IMR-90 (cell line): ENCODE data around the gene CDKN2B-AS1. TPM values are rescaled to one million over a fixed set of nuclear protein-coding genes. Genes with fewer than 3 reads are reported as not detected.

Experiments used
- ATAC-seq: fragments of 200-7000 bp; cut with Tn5 transposase; 2 replicates; pipeline ENCODE4 v1.9.1; 2020; ENCODE audit warnings: low read depth, mild to moderate bottlenecking, moderate library complexity
- BruUV-seq: library from RNA; stranded (reverse); fragments of 400-500 nt; replicated peaks from 2 replicates; lab custom pipeline; 2021; lab: Mats Ljungman, UMichigan
- CTCF ChIA-PET: fragments of 300-600 bp; formaldehyde crosslinking; extraction: SDS; loops from one replicate; lab custom pipeline; 2021; ENCODE audit warnings: antibody characterized with exemption; lab: Yijun Ruan, JAX
- POLR2A ChIA-PET: fragments of 300-600 bp; sonication (Branson Sonifier 250); formaldehyde crosslinking; loops from one replicate; lab custom pipeline; 2022; ENCODE audit warnings: antibody characterized with exemption; ENCODE audit not compliant: unreplicated experiment; lab: Charles Lee
- DNase-seq: peaks from one replicate; pipeline ENCODE4 v3.0.0; 2013
- H2AFZ ChIP-seq: replicated peaks from 2 replicates; pipeline ENCODE3; 2013; ENCODE audit warnings: low read length, mild to moderate bottlenecking; ENCODE audit not compliant: poor library complexity
- H2AK5ac ChIP-seq: 2 replicates; pipeline ENCODE4 v1.6.1; 2013; ENCODE audit warnings: low read depth, low read length, inconsistent platforms
- H2AK9ac ChIP-seq: replicated peaks from 2 replicates; pipeline ENCODE3; 2013; ENCODE audit warnings: mild to moderate bottlenecking, low read depth, low read length, moderate library complexity; ENCODE audit not compliant: poor library complexity
- H2BK120ac ChIP-seq: 2 replicates; pipeline ENCODE4 v1.6.1; 2013; ENCODE audit warnings: low read depth, low read length, inconsistent platforms
- H2BK15ac ChIP-seq: 3 replicates; pipeline ENCODE4 v1.6.1; 2013; ENCODE audit warnings: low read depth, low read length, inconsistent platforms
- H2BK20ac ChIP-seq: 2 replicates; pipeline ENCODE4 v1.6.1; 2013; ENCODE audit warnings: low read depth, mild to moderate bottlenecking, inconsistent platforms, low read length, moderate library complexity
- H2BK5ac ChIP-seq: 2 replicates; pipeline ENCODE4 v1.6.1; 2013; ENCODE audit warnings: mild to moderate bottlenecking, low read depth, low read length, inconsistent platforms; ENCODE audit not compliant: poor library complexity, severe bottlenecking
- H3K14ac ChIP-seq: replicated peaks from 2 replicates; pipeline ENCODE4 v1.6.1; 2013; ENCODE audit warnings: low read depth, low read length, inconsistent platforms
- H3K18ac ChIP-seq: 2 replicates; pipeline ENCODE4 v1.6.1; 2013; ENCODE audit warnings: low read depth, low read length, control low read depth
- H3K23ac ChIP-seq: 2 replicates; pipeline ENCODE4 v1.6.1; 2013; ENCODE audit warnings: low read depth, low read length, inconsistent platforms
- H3K27ac ChIP-seq: 2 replicates; pipeline ENCODE4 v1.5.1; 2013; ENCODE audit warnings: mild to moderate bottlenecking, control low read depth, low read length; ENCODE audit not compliant: insufficient read depth
- H3K27me3 ChIP-seq: 2 replicates; pipeline ENCODE4 v1.6.1; 2013; ENCODE audit warnings: low read length; ENCODE audit not compliant: control insufficient read depth, insufficient read depth
- H3K36me3 ChIP-seq: 2 replicates; pipeline ENCODE4 v1.6.1; 2013; ENCODE audit warnings: low read length, mixed read lengths; ENCODE audit not compliant: control insufficient read depth, insufficient read depth
- H3K4ac ChIP-seq: 2 replicates; pipeline ENCODE4 v1.6.1; 2013; ENCODE audit warnings: low read depth, low read length, inconsistent platforms
- H3K4me1 ChIP-seq: 2 replicates; pipeline ENCODE4 v1.6.1; 2013; ENCODE audit warnings: low read length, mixed read lengths; ENCODE audit not compliant: control insufficient read depth, insufficient read depth
- H3K4me2 ChIP-seq: 2 replicates; pipeline ENCODE4 v1.6.1; 2013; ENCODE audit warnings: low read depth, mild to moderate bottlenecking, control low read depth, low read length, moderate library complexity
- H3K4me3 ChIP-seq: 2 replicates; pipeline ENCODE4 v1.5.1; 2013; ENCODE audit warnings: low read depth, mild to moderate bottlenecking, control low read depth, low read length, moderate library complexity; ENCODE audit not compliant: insufficient read depth
- H3K56ac ChIP-seq: 2 replicates; pipeline ENCODE4 v1.6.1; 2013; ENCODE audit warnings: low read length, inconsistent platforms; ENCODE audit not compliant: insufficient read depth; ENCODE audit errors: extremely low read depth
- H3K79me1 ChIP-seq, 2 experiments: 2 replicates each; pipeline ENCODE4 v1.6.1; 2013; ENCODE audit warnings: low read length in 2 of 2, inconsistent platforms in 1 of 2, low read depth in 1 of 2
- H3K9ac ChIP-seq: 2 replicates; pipeline ENCODE4 v1.6.1; 2013; ENCODE audit warnings: low read depth, low read length, control low read depth
- H3K9me1 ChIP-seq: 2 replicates; pipeline ENCODE4 v1.6.1; 2013; ENCODE audit warnings: low read length, inconsistent platforms; ENCODE audit not compliant: insufficient read depth
- H3K9me3 ChIP-seq: 2 replicates; pipeline ENCODE4 v1.6.1; 2013; ENCODE audit warnings: low read length; ENCODE audit not compliant: control insufficient read depth, insufficient read depth
- H4K20me1 ChIP-seq: 2 replicates; pipeline ENCODE4 v1.6.1; 2013; ENCODE audit warnings: low read length, inconsistent platforms; ENCODE audit not compliant: insufficient read depth
- H4K5ac ChIP-seq: 2 replicates; pipeline ENCODE4 v1.6.1; 2013; ENCODE audit warnings: mild to moderate bottlenecking, low read depth, low read length, control low read depth
- H4K8ac ChIP-seq, 2 experiments: 2 replicates each; pipeline ENCODE4 v1.6.1; 2013; ENCODE audit warnings: low read depth in 2 of 2, low read length in 2 of 2, control low read depth in 1 of 2, inconsistent platforms in 1 of 2
- H4K91ac ChIP-seq: 2 replicates; pipeline ENCODE4 v1.6.1; 2013; ENCODE audit warnings: low read depth, low read length, inconsistent platforms; ENCODE audit not compliant: insufficient read depth
- BHLHE40 ChIP-seq: fragments of 150-350 bp; IDR thresholded peaks from 2 replicates; pipeline ENCODE4 v1.6.1; 2016; ENCODE audit warnings: mild to moderate bottlenecking, low read depth, low read length
- CEBPB ChIP-seq: IDR thresholded peaks from 2 replicates; pipeline ENCODE4 v1.6.1; 2012; ENCODE audit warnings: low read depth, low read length, improper control_type of control experiment
- MAFK ChIP-seq: IDR thresholded peaks from 2 replicates; pipeline ENCODE4 v1.6.1; 2012; ENCODE audit warnings: low read depth, low read length, improper control_type of control experiment
- NFE2L2 ChIP-seq: fragments of 150-350 bp; IDR thresholded peaks from 2 replicates; pipeline ENCODE4 v1.6.1; 2016; ENCODE audit warnings: low read depth, mild to moderate bottlenecking, low read length
- SMC3 ChIP-seq: fragments of 150-350 bp; IDR thresholded peaks from 2 replicates; pipeline ENCODE4 v1.6.1; 2016; ENCODE audit warnings: low read depth, mild to moderate bottlenecking, antibody characterized with exemption, low read length, moderate library complexity
- WGBS, 2 experiments: methylation state at CpG; one replicate each; pipeline versions ENCODE4 v1.1.5 to v1.1.7; 2013; ENCODE audit warnings: missing lambda C conversion rate in 2 of 2; ENCODE audit not compliant: insufficient read length in 1 of 2; ENCODE audit errors: extremely low coverage in 2 of 2; 5-methylcytosine and 5-hydroxymethylcytosine counted together
- dilution Hi-C: fragments of 300-500 bp; cut with HindIII; formaldehyde crosslinking; loops from one replicate; pipeline ENCODE4 v1.14.3; 2018; ENCODE audit warnings: low sequenced_read_pairs; ENCODE audit not compliant: unreplicated experiment
- in situ Hi-C: fragments of 300-500 bp; cut with MboI; formaldehyde crosslinking; loops from 3 replicates; pipeline ENCODE4 v1.14.3; 2019; ENCODE audit warnings: low sequenced_read_pairs, inconsistent platforms, mixed read lengths
- intact Hi-C: fragments of 100-400 bp; cut with micrococcal nuclease; formaldehyde crosslinking; loops from 2 replicates; pipeline ENCODE4 v1.10.0; 2022
- microRNA-seq, 2 experiments: library from miRNA; stranded (forward) in 1 of 2; unstranded in 1 of 2; fragments of 10-50 nt in 1 of 2; fragments of <30 nt in 1 of 2; gene quantifications in 1 of 2; microRNA quantifications in 1 of 2; one replicate each; pipeline versions ENCODE3 to v1.1.0; 2013 to 2020; ENCODE audit not compliant: insufficient read depth in 1 of 2, insufficient read length in 1 of 2, unreplicated experiment in 1 of 2
- polyA plus RNA-seq, 3 experiments: library from polyadenylated mRNA; depleted of rRNA; stranded (reverse); fragments of >200 nt; gene quantifications; 2 replicates each; pipeline ENCODE4 v1.2.3, GENCODE V29; 2012; ENCODE audit warnings: low replicate concordance in 1 of 3
- small RNA-seq, 5 experiments: library from RNA; depleted of rRNA; stranded (forward); fragments of <200 nt; gene quantifications; one replicate each; pipeline ENCODE3, GENCODE V24; 2012
- total RNA-seq: library from RNA; depleted of rRNA; stranded (reverse); fragments of >200 nt; gene quantifications from 2 replicates; pipeline ENCODE4 v1.2.3, GENCODE V29; 2012; rRNA removed

CDKN2B-AS1 gene
- total and polyA plus RNA-seq, 2 of the 4 experiments (the other 2 are of a cell fraction), result 1.0 to 1.1 TPM

DNA sequence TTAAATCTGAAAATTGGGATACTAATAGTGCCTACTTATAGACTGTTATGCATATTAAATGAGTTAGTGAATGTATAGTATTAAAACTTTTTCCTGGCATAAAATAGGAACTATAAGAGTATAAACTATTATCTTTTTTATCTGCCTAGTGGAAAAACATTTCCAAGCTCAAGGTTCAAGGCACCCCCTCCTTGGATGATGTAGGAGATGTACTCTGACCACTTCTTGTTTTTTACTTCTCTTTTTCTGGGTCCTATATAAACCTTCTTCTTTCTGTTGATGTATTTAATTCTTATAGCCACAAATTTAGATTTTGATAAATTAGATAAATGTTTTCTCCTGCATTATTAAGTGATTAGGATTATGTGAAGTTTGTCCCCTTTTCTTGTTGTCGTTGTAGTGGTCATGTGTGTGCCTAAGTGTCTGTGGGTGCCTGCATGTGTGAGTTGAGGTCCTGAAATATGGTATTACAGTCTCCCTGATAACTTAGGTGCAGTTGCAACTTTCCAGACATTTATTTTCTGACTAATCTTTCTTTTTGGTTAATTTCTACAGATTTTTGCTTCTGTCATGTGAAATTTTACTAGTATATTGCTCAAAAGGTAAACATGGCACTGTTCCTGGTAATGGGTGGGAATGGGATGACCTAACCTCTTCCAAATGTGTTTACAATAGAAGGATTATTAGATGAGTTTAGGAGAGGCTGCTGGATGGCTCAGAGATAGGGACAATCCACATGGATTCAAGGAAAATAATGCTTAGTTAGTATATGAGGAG, 175.3 kb downstream of the CDKN2B-AS1 start:
- no peaks in the 10 kb centered on the region for H3K79me1 ChIP-seq
- H3K56ac ChIP-seq, result no peak overlapping the region
- H3K4me2 ChIP-seq, result peak overlapping the region; percentile 39; the same call in 1 of the 2 replicates
- H3K18ac ChIP-seq, result peak overlapping the region; percentile 42; the same call in 1 of the 2 replicates
- ChIA-PET CTCF (no interaction called here), POLR2A (no interaction called here)
- no peak overlapping the region for H3K9ac ChIP-seq
- H3K9me3 ChIP-seq, result no peaks in the 10 kb centered on the region
- TF ChIP-seq SMC3, result no peak
- no peak for TF ChIP-seq BHLHE40
- TF ChIP-seq NFE2L2, result no peak
- peak; percentile 88 for TF ChIP-seq CEBPB
- 0 out of 2 replicates have a peak, but pooled peaks have one; percentile 0 for TF ChIP-seq MAFK
- H2BK15ac ChIP-seq, result no peak overlapping the region; the same call in 2 of the 3 replicates
- no peak overlapping the region for H3K23ac ChIP-seq
- WGBS, 2 experiments, result no CpG with 5 or more reads among the region's 1 CpG
- H3K27me3 ChIP-seq, result no peaks in the 10 kb centered on the region
- DNase-seq (peak; percentile 89), ATAC-seq (peak; percentile 85)
- no peak overlapping the region for H2BK20ac ChIP-seq
- no peak overlapping the region for H3K14ac ChIP-seq
- H4K20me1 ChIP-seq, result no peaks in the 10 kb centered on the region
- H3K4me1 ChIP-seq, result peaks cover 9% of the 10 kb centered on the region
- no peak overlapping the region for H4K5ac ChIP-seq
- no peaks in the 10 kb centered on the region for H3K36me3 ChIP-seq
- in situ Hi-C loops, result no loop called here
- H3K27ac ChIP-seq, result 0 out of 2 replicates have a peak overlapping the region, but pooled peaks have one; percentile 57
- no peak overlapping the region for H2BK5ac ChIP-seq
- 0 out of 2 replicates have a peak, but pooled peaks cover 3% of the 10 kb centered on the region for H3K9me1 ChIP-seq
- no peak overlapping the region for H2BK120ac ChIP-seq
- no peak overlapping the region for H2AK9ac ChIP-seq
- intact Hi-C loops, result loop anchor here (2.0 to 5.0 kb wide), 2 partner anchors 37 to 67 kb away; no protein-coding TSS in a partner anchor
- 0 out of 2 replicates have a peak overlapping the region, but pooled peaks have one; percentile 8 for H3K4ac ChIP-seq
- H4K91ac ChIP-seq, result no peak overlapping the region
- dilution Hi-C loops, result no loop called here
- H2AK5ac ChIP-seq, result peak overlapping the region; percentile 92
- H2AFZ ChIP-seq, result no peak overlapping the region
- BruUV-seq, result no TSS peak
- H4K8ac ChIP-seq, result no peak overlapping the region; a peak in 1 of 4 replicates
- no peak overlapping the region for H3K4me3 ChIP-seq

Small RNAs within 50 kb of the gene (microRNA-seq; reads per million reads assigned to microRNA genes)
- gene RF01909 (ENCODE audit: insufficient read depth, insufficient read length) (not detected), gene RF02045 (ENCODE audit: insufficient read depth, insufficient read length) (not detected)

Small RNAs within 50 kb of the gene (small RNA-seq; reads per million reads assigned to genes)
- gene RF01909, result 0 reads per million in 5 experiments
- gene RF02045, result 0 reads per million in 5 experiments

Other genes with a start within 250 kb of the CDKN2B-AS1 start
- 33.6 and 50.9 TPM in 2 replicates for gene MTAP, start 192.2 kb upstream of the CDKN2B-AS1 start, total RNA-seq
- gene MTAP, start 192.2 kb upstream of the CDKN2B-AS1 start, polyA plus RNA-seq (2012; rRNA removed), result 14.1 and 15.7 TPM in 2 replicates
- 11.3 and 17.5 TPM in 2 replicates for gene CDKN2A, start 399 bp upstream of the CDKN2B-AS1 start, total RNA-seq
- gene CDKN2A, start 399 bp upstream of the CDKN2B-AS1 start, polyA plus RNA-seq (2012; rRNA removed), result 75.3 and 143 TPM in 2 replicates
- gene CDKN2B, start 14.5 kb downstream of the CDKN2B-AS1 start, total RNA-seq, result 3.6 and 5.6 TPM in 2 replicates
- 7.3 and 8.2 TPM in 2 replicates for gene CDKN2B, start 14.5 kb downstream of the CDKN2B-AS1 start, polyA plus RNA-seq (2012; rRNA removed)